Measurements from ENCODE around the gene TSPYL6. TPM values are rescaled to one million over a fixed set of nuclear protein-coding genes. Genes with fewer than 3 reads are reported as not detected.

TSPYL6 gene
- total RNA-seq, 2 donors from 2014 or later: not detected

- Mint-ChIP-seq H3K36me3 (peaks cover 4% of the 10 kb centered on the region), H3K4me1 (ENCODE audit: low read depth in 2 of 2) (no peaks in the 10 kb centered on the region), H3K9me3 (no peaks in the 10 kb centered on the region), H3K27me3 (no peaks in the 10 kb centered on the region), H3K27ac (no peak overlapping the region), H3K4me3 (no peak overlapping the region)
- DNase-seq (ENCODE audit: low spot score) (no peak), ATAC-seq (no peak)
These were observed 16.6 kb downstream of the TSPYL6 start for GRCh38 chr2:54239427-54239826.

- peaks cover 2% of the 10 kb centered on the region for H3K9me3 Mint-ChIP-seq
- no peak for ATAC-seq
- H3K4me1 Mint-ChIP-seq (ENCODE audit: low read depth in 2 of 2): no peaks in the 10 kb centered on the region
- H3K4me3 Mint-ChIP-seq: no peak overlapping the region
- no peak for DNase-seq (ENCODE audit: low spot score)
- H3K27ac Mint-ChIP-seq: no peak overlapping the region
- H3K36me3 Mint-ChIP-seq: peaks cover 4% of the 10 kb centered on the region
- no peaks in the 10 kb centered on the region for H3K27me3 Mint-ChIP-seq
These were observed 18.6 kb downstream of the TSPYL6 start for GRCh38 chr2:54237428-54237827.

GRCh38 chr2:54233832-54234649 lies 22.0 kb downstream of the TSPYL6 start:
- Mint-ChIP-seq H3K4me1 (ENCODE audit: low read depth in 2 of 2) (peaks cover 0 to 7% of the 10 kb centered on the region in 2 donors), H3K27me3 (no peaks in the 10 kb centered on the region), H3K9me3 (peaks cover 3% of the 10 kb centered on the region), H3K4me3 (no peak overlapping the region), H3K27ac (no peak overlapping the region), H3K36me3 (peaks cover 4% of the 10 kb centered on the region)
- DNase-seq (ENCODE audit: low spot score): no peak
- no peak for ATAC-seq

- Mint-ChIP-seq H3K27me3 (no peaks in the 10 kb centered on the region), H3K27ac (peak overlapping the region in 1 of 2 donors; percentile 20), H3K9me3 (peaks cover 3% of the 10 kb centered on the region), H3K4me3 (peak overlapping the region; percentile 47), H3K36me3 (no peaks in the 10 kb centered on the region), H3K4me1 (ENCODE audit: low read depth in 2 of 2) (peaks cover 0 to 12% of the 10 kb centered on the region in 2 donors)
- DNase-seq (ENCODE audit: low spot score) (no peak), ATAC-seq (no peak)
These were observed 27.1 kb downstream of the TSPYL6 start for GRCh38 chr2:54228945-54229344.

- DNase-seq (ENCODE audit: low spot score) (no peak), ATAC-seq (no peak)
- Mint-ChIP-seq H3K36me3 (no peaks in the 10 kb centered on the region), H3K4me3 (no peak overlapping the region), H3K27me3 (no peaks in the 10 kb centered on the region), H3K27ac (no peak overlapping the region), H3K9me3 (peaks cover 3% of the 10 kb centered on the region), H3K4me1 (ENCODE audit: low read depth in 2 of 2) (peaks cover 0 to 12% of the 10 kb centered on the region in 2 donors)
These were observed 28.2 kb downstream of the TSPYL6 start for GRCh38 chr2:54227798-54228197.

GRCh38 chr2:54226260-54226659 lies 29.8 kb downstream of the TSPYL6 start:
- Mint-ChIP-seq H3K9me3 (no peaks in the 10 kb centered on the region), H3K27me3 (no peaks in the 10 kb centered on the region), H3K27ac (no peak overlapping the region), H3K36me3 (no peaks in the 10 kb centered on the region), H3K4me3 (no peak overlapping the region), H3K4me1 (ENCODE audit: low read depth in 2 of 2) (peaks cover 0 to 12% of the 10 kb centered on the region in 2 donors)
- no peak for DNase-seq (ENCODE audit: low spot score)
- no peak for ATAC-seq

- Mint-ChIP-seq H3K27ac (no peak overlapping the region), H3K36me3 (no peaks in the 10 kb centered on the region), H3K27me3 (no peaks in the 10 kb centered on the region), H3K4me1 (ENCODE audit: low read depth in 2 of 2) (peaks cover 0 to 11% of the 10 kb centered on the region in 2 donors), H3K9me3 (no peaks in the 10 kb centered on the region), H3K4me3 (no peak overlapping the region)
- no peak for ATAC-seq
- DNase-seq (ENCODE audit: low spot score): no peak
These were observed 31.0 kb downstream of the TSPYL6 start for GRCh38 chr2:54224997-54225396.

- no peaks in the 10 kb centered on the region for H3K4me1 Mint-ChIP-seq (ENCODE audit: low read depth in 2 of 2)
- no peak overlapping the region for H3K27ac Mint-ChIP-seq
- peaks cover 7% of the 10 kb centered on the region for H3K9me3 Mint-ChIP-seq
- H3K27me3 Mint-ChIP-seq: no peaks in the 10 kb centered on the region
- ATAC-seq (no peak), DNase-seq (ENCODE audit: low spot score) (no peak)
- peaks cover 14% of the 10 kb centered on the region for H3K36me3 Mint-ChIP-seq
- H3K4me3 Mint-ChIP-seq: no peak overlapping the region
These were observed 42.9 kb downstream of the TSPYL6 start for GRCh38 chr2:54213082-54213481.

GRCh38 chr2:54212456-54212855 lies 43.6 kb downstream of the TSPYL6 start:
- no peaks in the 10 kb centered on the region for H3K4me1 Mint-ChIP-seq (ENCODE audit: low read depth in 2 of 2)
- DNase-seq (ENCODE audit: low spot score) (no peak), ATAC-seq (no peak)
- H3K27me3 Mint-ChIP-seq: no peaks in the 10 kb centered on the region
- H3K27ac Mint-ChIP-seq: no peak overlapping the region
- H3K36me3 Mint-ChIP-seq: peaks cover 14% of the 10 kb centered on the region
- H3K4me3 Mint-ChIP-seq: no peak overlapping the region
- H3K9me3 Mint-ChIP-seq: peaks cover 7% of the 10 kb centered on the region

- Mint-ChIP-seq H3K36me3 (peaks cover 5% of the 10 kb centered on the region), H3K27me3 (no peaks in the 10 kb centered on the region), H3K27ac (no peak overlapping the region), H3K4me3 (no peak overlapping the region), H3K4me1 (ENCODE audit: low read depth in 2 of 2) (peaks cover 0 to 4% of the 10 kb centered on the region in 2 donors), H3K9me3 (peaks cover 2% of the 10 kb centered on the region)
- ATAC-seq (no peak), DNase-seq (ENCODE audit: low spot score) (no peak)
These were observed 46.6 kb downstream of the TSPYL6 start for GRCh38 chr2:54209379-54209778.

- Mint-ChIP-seq H3K4me3 (no peak overlapping the region), H3K4me1 (ENCODE audit: low read depth in 2 of 2) (peaks cover 0 to 4% of the 10 kb centered on the region in 2 donors), H3K9me3 (no peaks in the 10 kb centered on the region), H3K27ac (no peak overlapping the region), H3K27me3 (no peaks in the 10 kb centered on the region), H3K36me3 (no peaks in the 10 kb centered on the region)
- DNase-seq (ENCODE audit: low spot score): no peak
- ATAC-seq: no peak
These were observed 47.4 kb downstream of the TSPYL6 start for GRCh38 chr2:54208364-54209240.

GRCh38 chr2:54207666-54208195 lies 48.3 kb downstream of the TSPYL6 start:
- Mint-ChIP-seq H3K36me3 (no peaks in the 10 kb centered on the region), H3K4me1 (ENCODE audit: low read depth in 2 of 2) (peaks cover 0 to 4% of the 10 kb centered on the region in 2 donors)
- no peak for ATAC-seq

GRCh38 chr2:54206596-54206995 lies 49.4 kb downstream of the TSPYL6 start:
- Mint-ChIP-seq H3K27me3 (no peaks in the 10 kb centered on the region), H3K9me3 (no peaks in the 10 kb centered on the region), H3K36me3 (no peaks in the 10 kb centered on the region), H3K27ac (no peak overlapping the region), H3K4me3 (no peak overlapping the region), H3K4me1 (ENCODE audit: low read depth in 2 of 2) (peaks cover 0 to 4% of the 10 kb centered on the region in 2 donors)
- ATAC-seq (no peak), DNase-seq (ENCODE audit: low spot score) (no peak)

More at GRCh38 chr2:54207666-54208195, 48.3 kb downstream of the TSPYL6 start:
- no peak for DNase-seq (ENCODE audit: low spot score)
- Mint-ChIP-seq H3K9me3 (no peaks in the 10 kb centered on the region), H3K27ac (no peak overlapping the region), H3K4me3 (no peak overlapping the region), H3K27me3 (no peaks in the 10 kb centered on the region)

- Mint-ChIP-seq H3K27ac (no peak overlapping the region), H3K9me3 (no peaks in the 10 kb centered on the region), H3K4me1 (ENCODE audit: low read depth in 2 of 2) (peaks cover 0 to 4% of the 10 kb centered on the region in 2 donors), H3K36me3 (no peaks in the 10 kb centered on the region), H3K27me3 (no peaks in the 10 kb centered on the region), H3K4me3 (no peak overlapping the region)
- no peak for DNase-seq (ENCODE audit: low spot score)
- ATAC-seq: no peak
These were observed 51.6 kb downstream of the TSPYL6 start for GRCh38 chr2:54204476-54204875.
